NCI-H2227 treated with DMSO at 0.1 percent for 48 hours (cell line): ENCODE measurements around the gene DNAAF3.
A peak's percentile ranks its signal among the peaks of the same experiment; 100 is the strongest.

Experiments
- DNase-seq: peaks from one replicate; lab custom pipeline; 2025; lab: John Stamatoyannopoulos, UW

DNAAF3 gene

DNA sequence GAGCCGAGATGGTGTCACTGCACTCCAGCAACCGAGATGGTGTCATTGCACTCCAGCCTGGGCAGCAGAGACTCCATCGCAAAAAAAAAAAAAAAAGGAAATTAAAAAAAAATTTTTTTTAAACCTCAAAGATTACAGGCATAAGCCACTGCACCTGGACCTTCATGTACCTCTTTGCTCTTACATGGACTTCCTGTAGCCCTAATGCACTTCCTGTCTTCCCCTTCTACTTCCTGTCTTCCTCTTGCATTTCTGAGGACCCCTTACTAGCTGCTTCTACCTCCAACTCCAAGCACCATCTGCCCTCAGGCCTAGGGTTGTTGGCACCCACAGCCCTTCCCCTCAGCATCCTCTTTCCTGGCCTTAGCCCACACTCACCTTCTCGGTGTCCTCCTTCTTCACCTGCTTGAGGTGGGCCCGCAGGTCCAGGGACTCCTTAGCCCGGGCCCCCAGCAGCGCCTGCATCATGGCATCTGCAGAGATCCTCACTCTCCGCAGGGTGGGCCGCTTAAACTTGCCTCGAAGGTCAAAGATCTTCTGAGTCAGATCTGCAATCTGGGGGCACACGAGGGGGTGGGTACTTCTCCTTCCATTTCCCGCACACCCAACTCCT is 12.7 kb downstream of the DNAAF3 start:
- no peak for DNase-seq

DNA sequence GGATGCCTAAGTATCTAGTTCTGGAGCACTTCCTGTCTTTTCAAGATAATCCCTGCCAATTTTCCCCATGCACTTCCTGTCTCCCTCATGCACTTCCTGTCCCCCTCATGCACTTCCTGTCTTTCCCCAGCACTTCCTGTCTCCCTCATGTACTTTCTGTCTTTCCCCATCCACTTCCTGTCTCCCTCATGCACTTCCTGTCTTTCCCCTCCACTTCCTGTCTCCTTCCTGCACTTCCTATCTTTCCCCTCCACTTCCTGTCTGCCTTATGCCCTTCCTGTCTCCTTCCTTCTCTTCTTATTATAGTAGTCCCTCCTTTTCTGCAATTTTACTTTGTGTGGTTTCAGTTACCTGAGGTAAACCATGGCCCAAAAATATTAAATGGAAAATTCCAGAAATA is 14.4 kb downstream of the DNAAF3 start:
- peak; percentile 51 for DNase-seq

GRCh38 chr19:55149078-55150003 is 17.1 kb downstream of the DNAAF3 start, which contains the start of gene TNNT1:
Gene TNNT1 (minus strand): TSS chr19:55149206. CDS start chr19:55147157, 2,049 bp downstream.
- peak; percentile 44 for DNase-seq

DNA sequence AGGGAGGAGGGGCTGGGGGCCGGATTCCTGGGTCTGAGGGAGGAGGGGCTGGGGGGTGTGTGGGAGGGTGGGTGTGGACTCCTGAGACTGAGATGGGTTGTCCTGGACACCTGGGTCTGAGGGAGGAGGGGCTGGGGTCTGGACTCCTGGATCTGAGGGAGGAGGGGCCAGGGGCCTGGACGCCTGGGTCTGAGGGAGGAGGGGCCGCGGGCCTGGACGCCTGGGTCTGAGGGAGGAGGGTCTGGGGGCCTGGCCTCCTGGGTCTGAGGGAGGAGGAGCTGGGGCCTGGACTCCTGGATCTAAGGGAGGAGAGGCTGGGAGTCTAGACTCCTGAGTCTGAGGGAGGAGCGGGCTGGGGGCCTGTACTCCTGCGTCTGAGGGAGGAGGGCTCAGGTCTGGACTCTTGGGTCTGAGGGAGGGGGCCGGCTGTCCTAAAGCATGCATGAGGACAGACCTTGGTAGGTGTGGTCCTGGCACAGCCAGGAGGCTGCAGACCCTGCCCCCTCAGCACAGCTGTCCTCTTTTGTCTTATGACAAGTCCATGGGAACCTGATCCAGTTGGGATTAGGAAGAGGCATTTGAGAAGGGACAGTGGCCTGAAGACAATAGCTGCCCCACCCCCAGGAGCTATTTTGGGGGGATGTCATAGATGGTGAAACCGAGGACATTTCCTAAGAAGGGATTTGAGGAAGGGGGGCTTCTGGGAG is 18.7 kb downstream of the DNAAF3 start:
- DNase-seq: peak; percentile 30

- peak; percentile 97 for DNase-seq
These were observed 19.6 kb downstream of the DNAAF3 start for GRCh38 chr19:55146705-55147273.

DNA sequence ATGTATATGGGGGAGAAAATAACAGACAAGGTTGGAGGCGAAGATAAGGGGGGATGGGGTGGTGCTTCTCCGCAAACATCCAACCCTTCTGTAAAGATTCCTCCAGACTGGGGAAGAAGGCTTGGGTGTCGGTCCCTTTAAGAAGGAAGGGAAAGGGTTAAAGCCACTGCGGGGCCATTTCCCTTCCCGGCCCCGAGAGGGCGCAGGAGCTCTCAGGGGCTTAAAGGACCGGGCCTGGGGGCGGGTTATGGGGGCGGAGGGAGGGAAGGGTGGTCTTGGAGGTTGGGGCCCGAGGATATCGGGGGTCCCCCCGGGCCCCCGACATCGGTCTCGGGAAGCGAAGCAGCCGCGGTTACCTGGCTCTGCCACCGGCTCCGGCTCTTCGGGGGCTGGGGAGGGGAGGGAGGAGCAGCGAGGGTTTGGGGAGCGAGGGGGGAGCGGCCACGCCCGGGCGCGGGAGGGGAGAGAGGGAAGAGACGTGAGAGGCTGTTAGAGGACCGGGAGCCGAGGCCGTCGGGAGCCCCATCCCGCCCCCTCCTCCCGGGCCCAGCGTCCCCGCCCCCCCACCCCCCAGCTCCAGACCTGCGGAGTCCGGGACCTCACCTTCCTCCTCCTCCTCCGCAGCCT is 20.2 kb downstream of the DNAAF3 start:
- DNase-seq: peak; percentile 92

GRCh38 chr19:55145232-55145631 is 21.2 kb downstream of the DNAAF3 start:
- DNase-seq: no peak

DNA sequence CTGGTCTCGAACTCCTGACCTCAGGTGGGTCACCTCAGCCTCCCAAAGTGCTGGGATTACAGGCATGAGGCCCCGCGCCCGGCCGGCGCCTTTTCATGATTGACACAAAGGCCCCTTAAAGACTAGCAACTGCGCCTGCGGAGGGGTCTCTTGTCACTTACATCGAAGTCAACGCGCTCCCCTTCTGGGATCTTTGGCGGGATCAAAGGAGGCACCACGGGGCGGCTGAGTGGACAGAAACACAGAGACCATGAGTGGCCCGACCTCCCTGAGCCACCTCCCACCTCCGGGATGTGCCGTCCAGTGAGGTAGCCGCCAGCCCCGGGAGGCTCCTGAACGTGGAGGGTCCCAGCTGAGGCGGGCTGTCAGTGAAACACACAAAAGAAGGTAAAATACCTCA is 24.7 kb downstream of the DNAAF3 start:
- DNase-seq: no peak

DNA sequence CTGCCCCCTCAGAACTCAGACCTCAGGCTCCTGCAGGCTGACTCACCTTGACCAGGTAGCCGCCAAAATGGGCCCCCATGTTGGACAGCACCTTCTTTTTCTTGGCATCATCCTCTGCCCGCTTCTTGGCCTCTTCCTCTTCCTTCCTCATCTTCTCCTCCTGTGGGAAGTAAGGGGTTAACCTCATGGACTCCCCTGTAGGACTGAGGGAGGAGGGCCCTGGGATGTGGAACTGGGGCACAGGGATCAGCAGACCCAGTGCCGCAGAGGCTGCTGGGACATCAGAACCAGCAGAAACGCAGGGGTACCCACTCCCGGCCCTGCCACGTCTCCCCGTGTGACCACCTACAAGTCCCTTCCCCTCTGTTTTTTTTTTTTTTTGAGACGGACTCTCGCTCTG is 28.5 kb downstream of the DNAAF3 start:
- DNase-seq: no peak

GRCh38 chr19:55136399-55137102 is 29.9 kb downstream of the DNAAF3 start:
- no peak for DNase-seq

DNA sequence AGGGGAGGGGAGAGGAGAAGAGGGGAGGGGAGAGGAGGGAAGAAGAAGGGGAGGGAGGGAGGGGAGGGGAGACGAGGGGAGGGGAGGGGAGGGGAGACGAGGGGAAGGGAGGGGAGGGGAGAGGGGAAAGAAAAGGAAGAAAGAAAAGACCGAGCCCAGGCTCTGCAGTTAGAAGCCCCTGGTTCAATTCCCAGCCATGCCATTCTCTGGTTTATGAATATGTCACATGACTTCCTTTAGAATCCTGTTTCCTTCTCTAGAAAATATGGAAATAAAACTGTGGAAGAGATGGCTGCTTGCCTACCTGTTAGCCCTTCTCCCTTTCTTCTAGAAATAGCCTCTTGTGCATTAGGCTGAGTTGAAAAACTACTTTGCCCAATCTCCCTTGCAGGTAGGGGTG is 31.7 kb downstream of the DNAAF3 start:
- no peak for DNase-seq

GRCh38 chr19:55133639-55134444 is 32.6 kb downstream of the DNAAF3 start:
- DNase-seq: no peak

DNA sequence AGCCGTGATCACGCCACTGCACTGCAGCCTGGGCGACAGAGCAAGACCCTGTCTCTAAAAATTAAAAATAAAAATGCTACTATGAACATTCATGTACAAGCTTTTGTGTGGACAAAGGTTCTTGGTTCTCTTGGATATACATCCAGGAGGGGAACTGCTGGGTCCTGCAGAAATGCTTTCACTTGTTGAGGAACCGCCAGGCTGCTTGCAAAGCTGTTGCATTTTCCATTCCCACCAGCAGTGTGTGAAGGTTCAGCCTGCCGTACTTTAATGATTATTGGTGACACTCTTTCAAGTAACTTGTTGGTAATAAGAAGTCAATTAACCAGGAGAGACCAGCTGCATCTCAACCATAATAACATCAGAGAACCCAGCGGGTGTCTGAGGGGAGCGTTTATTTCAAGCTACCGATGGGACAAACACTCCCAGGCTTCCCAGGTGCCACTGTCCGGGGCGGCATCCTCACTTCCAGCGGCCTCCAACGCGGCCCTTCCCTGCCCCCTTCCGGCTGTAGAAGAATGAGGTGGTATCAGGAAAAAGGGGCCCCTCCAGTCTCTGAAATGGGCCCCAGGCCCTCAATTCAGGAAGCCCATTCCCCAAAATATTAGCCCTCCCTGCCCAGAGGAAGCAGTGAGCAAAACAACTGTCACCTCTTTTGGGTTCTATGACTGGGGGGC is 33.8 kb downstream of the DNAAF3 start:
- no peak for DNase-seq

GRCh38 chr19:55131421-55131820 is 35.0 kb downstream of the DNAAF3 start:
- DNase-seq: no peak

DNA sequence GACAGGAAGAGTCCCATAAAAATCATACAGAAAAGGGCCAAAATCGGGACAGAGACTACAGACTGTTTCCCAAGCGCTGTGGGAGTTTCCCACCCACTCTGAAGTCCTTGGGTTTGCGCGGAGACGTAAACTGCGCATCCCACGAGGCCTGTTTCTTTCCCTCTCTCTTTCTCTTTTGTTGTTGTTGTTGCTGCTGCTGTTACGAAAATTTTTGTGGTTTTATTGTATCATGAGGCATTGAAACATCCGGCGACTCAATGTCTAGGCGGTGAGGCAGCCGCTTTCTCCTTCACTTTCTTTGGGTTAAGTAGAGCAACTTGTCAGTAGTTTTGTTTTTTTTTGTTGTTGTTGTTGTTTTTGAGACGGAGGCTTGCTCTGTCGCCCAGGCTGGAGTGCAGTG is 47.4 kb downstream of the DNAAF3 start:
- no peak for DNase-seq

DNA sequence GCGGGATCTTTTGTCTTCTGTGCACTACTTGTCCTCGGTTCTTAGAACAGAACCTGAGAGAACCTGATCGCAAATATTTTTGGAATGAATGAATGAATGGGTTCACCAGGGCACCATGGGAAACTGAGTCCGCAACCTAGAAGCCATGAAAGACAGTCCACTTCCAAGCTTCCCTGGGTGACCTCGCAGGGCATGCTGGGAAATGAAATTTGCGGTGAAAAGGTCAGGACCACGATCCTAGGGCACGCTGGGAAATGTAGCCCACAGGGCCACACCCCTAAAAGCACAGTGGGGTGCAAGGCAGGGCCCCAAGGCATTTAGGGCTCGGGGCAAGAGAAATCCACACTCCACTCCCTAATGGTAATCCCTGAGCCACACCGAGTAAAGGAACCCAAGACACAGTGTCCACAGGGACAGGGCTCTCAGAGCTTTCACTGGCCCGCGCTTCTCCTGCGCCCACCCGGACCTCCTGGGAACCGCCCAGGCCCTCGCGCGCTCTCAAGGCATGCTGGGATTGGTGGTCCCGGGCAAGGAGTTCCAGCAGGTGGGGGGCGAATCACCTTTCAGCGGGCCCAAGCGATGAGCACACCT is 47.9 kb downstream of the DNAAF3 start:
- DNase-seq: peak; percentile 57

GRCh38 chr19:55117663-55118391 is 48.6 kb downstream of the DNAAF3 start:
- DNase-seq: peak; percentile 100

DNA sequence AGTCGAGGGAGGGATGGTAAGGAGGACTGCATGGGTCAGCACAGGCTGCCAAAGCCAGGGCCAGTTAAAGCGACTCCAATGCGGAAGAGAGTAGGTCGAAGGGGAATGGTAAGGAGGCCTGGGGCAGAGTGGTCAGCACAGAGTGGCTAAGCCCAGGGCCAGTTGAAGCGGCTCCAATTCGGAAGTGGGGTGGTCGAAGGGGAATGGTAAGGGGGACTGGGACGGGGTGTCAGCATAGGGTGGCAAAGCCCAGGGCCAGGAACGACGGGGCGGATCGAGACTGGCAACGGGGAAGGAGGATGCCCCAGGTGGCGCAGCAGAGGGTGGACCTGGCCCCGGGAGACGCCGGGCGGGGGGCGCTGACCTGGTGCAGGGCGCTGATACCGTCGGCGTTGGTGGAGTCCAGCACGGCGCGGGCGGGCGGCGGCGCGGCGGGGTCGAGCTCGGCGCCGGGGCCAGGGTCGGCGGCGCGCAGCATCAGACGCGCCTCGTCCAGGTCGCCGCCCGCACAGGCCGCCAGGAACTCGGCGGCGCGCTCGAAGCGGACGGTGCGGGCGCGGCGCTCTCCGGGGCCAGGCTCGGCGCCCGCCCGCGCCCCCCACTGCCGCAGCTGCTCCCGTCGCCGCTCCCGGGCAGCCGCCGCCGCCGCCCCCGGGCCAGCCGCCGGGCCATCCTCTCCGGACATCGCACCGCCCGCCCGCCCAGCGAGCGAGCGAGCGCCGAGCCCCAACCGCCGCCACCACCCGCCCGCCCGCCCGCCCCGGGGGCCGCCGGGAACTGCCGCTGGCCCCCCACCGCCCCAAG is 49.4 kb downstream of the DNAAF3 start, which contains the start of gene PPP1R12C:
Gene PPP1R12C, minus strand, starts transcription at position 779 of the 804 bp plus-strand sequence. Its CDS starts 94 bp downstream, at position 685.
- DNase-seq: no peak
